Adrenal gland (tissue), 5 donors: ENCODE data around the gene RGSL1.

Experiments
- CTCF ChIP-seq, 6 experiments: fragments of 450-650 bp in 4 of 6; fragments of 200-600 bp in 2 of 6; sonication (generic) in 1 of 6; IDR thresholded peaks; 1 replicate in 5 of 6; 2 replicates in 1 of 6; pipeline versions ENCODE4 v1.5.1 to v1.8.0; 2016 to 2021; ENCODE audit warnings: antibody characterized with exemption in 6 of 6, mild to moderate bottlenecking in 2 of 6, moderate library complexity in 1 of 6
- POLR2A ChIP-seq, 2 donors: fragments of 450-650 bp; IDR thresholded peaks; one replicate each; pipeline ENCODE4 v1.6.1; 2017; ENCODE audit warnings: antibody characterized with exemption in 2 of 2, mild to moderate bottlenecking in 2 of 2, moderate library complexity in 1 of 2
- donor health status: DM: no; HTN: no; CAD: no.

DNA sequence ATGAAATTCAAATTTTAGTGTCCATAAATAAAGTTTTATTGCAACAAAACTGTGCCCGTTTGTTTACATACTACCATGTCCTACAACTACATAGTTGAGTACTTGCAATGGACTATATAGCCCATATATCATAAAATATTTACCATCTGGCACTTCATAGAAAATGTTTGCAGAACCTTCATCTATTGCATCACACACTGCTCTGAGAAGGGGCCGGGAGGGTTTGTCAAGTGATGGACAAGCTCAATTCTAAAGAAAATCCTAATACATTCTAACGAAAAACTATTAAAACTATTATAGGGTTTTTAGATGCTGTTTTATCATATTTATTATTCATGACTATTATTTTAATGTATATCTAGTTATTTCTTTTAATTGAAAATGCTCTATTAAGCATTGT lies 35.9 kb downstream of the RGSL1 start:
- no peak for TF ChIP-seq CTCF (IDR thresholded peaks at IDR 0.05)
- TF ChIP-seq POLR2A (IDR thresholded peaks at IDR 0.05): no peak
